ENCODE data around the gene NIPAL4. TPM values are rescaled to one million over a fixed set of nuclear protein-coding genes. Genes with fewer than 3 reads are reported as not detected.
A peak's percentile ranks its signal among the peaks of the same experiment; 100 is the strongest.

Gene NIPAL4
- total RNA-seq, 2 experiments from 2014 or later = not detected

DNA sequence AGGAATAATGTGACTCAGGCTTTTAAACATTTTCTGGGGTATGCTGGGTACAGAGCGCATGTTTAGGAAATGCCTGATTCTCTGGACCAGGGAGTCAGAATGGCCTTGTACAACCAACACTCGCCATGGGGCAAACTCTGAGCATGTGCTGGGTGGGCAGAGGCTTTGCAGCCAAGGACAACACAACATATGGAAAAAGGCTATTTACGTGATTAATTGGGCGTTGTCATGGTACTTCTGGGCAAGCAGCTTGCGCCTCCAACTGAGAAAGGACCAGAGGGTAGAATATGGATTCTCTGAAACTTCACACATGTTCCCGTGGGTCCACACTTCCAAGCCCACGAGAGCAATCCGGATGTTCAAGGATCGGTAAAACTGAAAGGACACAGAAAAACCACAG lies 49.1 kb downstream of the NIPAL4 start:
- ChIA-PET POLR2A (no interaction called here), CTCF (interaction anchor here (1.0 to 1.1 kb wide), 2 partner anchors 10 to 209 kb away, joined by 3 to 4 read pairs; no protein-coding TSS in a partner anchor)
- ATAC-seq (no peak), DNase-seq (no peak)
- H3K27me3 Mint-ChIP-seq (ENCODE audit: low read depth) = no peaks in the 10 kb centered on the region
- H3K36me3 Mint-ChIP-seq (ENCODE audit: low read depth) = peaks cover 83% of the 10 kb centered on the region
- no peaks in the 10 kb centered on the region for H3K9me3 Mint-ChIP-seq (ENCODE audit: insufficient read depth)
- H3K4me1 Mint-ChIP-seq (ENCODE audit: low read depth) = peaks cover 18% of the 10 kb centered on the region
- H3K4me3 Mint-ChIP-seq = no peak overlapping the region
- no peak overlapping the region for H3K27ac Mint-ChIP-seq

- Mint-ChIP-seq H3K4me3 (no peak overlapping the region), H3K4me1 (ENCODE audit: low read depth) (peaks cover 18% of the 10 kb centered on the region), H3K27me3 (ENCODE audit: low read depth) (no peaks in the 10 kb centered on the region), H3K27ac (peak overlapping the region; percentile 37), H3K36me3 (ENCODE audit: low read depth) (peaks cover 79% of the 10 kb centered on the region), H3K9me3 (ENCODE audit: insufficient read depth) (no peaks in the 10 kb centered on the region)
- DNase-seq (no peak), ATAC-seq (no peak)
- CTCF ChIA-PET = interaction anchor here (1.0 to 1.1 kb wide), 2 partner anchors 10 to 208 kb away, joined by 3 to 4 read pairs; no protein-coding TSS in a partner anchor
- POLR2A ChIA-PET = no interaction called here
Observed at GRCh38 chr5:157509587-157509986, 49.6 kb downstream of the NIPAL4 start.

GRCh38 chr5:157510682-157511081 lies 50.7 kb downstream of the NIPAL4 start:
- Mint-ChIP-seq H3K27me3 (ENCODE audit: low read depth) (no peaks in the 10 kb centered on the region), H3K27ac (no peak overlapping the region), H3K4me1 (ENCODE audit: low read depth) (peaks cover 15% of the 10 kb centered on the region), H3K36me3 (ENCODE audit: low read depth) (peaks cover 82% of the 10 kb centered on the region), H3K9me3 (ENCODE audit: insufficient read depth) (no peaks in the 10 kb centered on the region), H3K4me3 (no peak overlapping the region)
- DNase-seq (no peak), ATAC-seq (no peak)
- ChIA-PET POLR2A (no interaction called here), CTCF (no interaction called here)

- H3K9me3 Mint-ChIP-seq (ENCODE audit: insufficient read depth) = no peaks in the 10 kb centered on the region
- no peak for DNase-seq
- H3K27me3 Mint-ChIP-seq (ENCODE audit: low read depth) = no peaks in the 10 kb centered on the region
- peaks cover 4% of the 10 kb centered on the region for H3K4me1 Mint-ChIP-seq (ENCODE audit: low read depth)
- H3K36me3 Mint-ChIP-seq (ENCODE audit: low read depth) = peaks cover 78% of the 10 kb centered on the region
- ChIA-PET POLR2A (no interaction called here), CTCF (interaction anchor here (1.1 kb wide), 1 partner anchor 21 kb away, joined by 3 read pairs; no protein-coding TSS in a partner anchor)
- no peak overlapping the region for H3K27ac Mint-ChIP-seq
- H3K4me3 Mint-ChIP-seq = no peak overlapping the region
- ATAC-seq = no peak
Observed at GRCh38 chr5:157511651-157512644, 51.9 kb downstream of the NIPAL4 start.

GRCh38 chr5:157513182-157513581 lies 53.2 kb downstream of the NIPAL4 start:
- CTCF ChIA-PET = interaction anchor here (0.7 kb wide), 1 partner anchor 28 kb away, joined by 3 read pairs; no protein-coding TSS in a partner anchor
- no peak overlapping the region for H3K27ac Mint-ChIP-seq

GRCh38 chr5:157514974-157515373 lies 55.0 kb downstream of the NIPAL4 start:
- peaks cover 83% of the 10 kb centered on the region for H3K36me3 Mint-ChIP-seq (ENCODE audit: low read depth)
- CTCF ChIA-PET = no interaction called here
- peaks cover 26% of the 10 kb centered on the region for H3K4me1 Mint-ChIP-seq (ENCODE audit: low read depth)
- no peak for ATAC-seq
- no peaks in the 10 kb centered on the region for H3K9me3 Mint-ChIP-seq (ENCODE audit: insufficient read depth)
- no peaks in the 10 kb centered on the region for H3K27me3 Mint-ChIP-seq (ENCODE audit: low read depth)
- no peak for DNase-seq
- H3K4me3 Mint-ChIP-seq = no peak overlapping the region
- POLR2A ChIA-PET = no interaction called here
- peak overlapping the region; percentile 7 for H3K27ac Mint-ChIP-seq

More at GRCh38 chr5:157513182-157513581, 53.2 kb downstream of the NIPAL4 start:
- H3K27me3 Mint-ChIP-seq (ENCODE audit: low read depth) = no peaks in the 10 kb centered on the region
- H3K36me3 Mint-ChIP-seq (ENCODE audit: low read depth) = peaks cover 81% of the 10 kb centered on the region
- no peak overlapping the region for H3K4me3 Mint-ChIP-seq
- POLR2A ChIA-PET = no interaction called here
- H3K4me1 Mint-ChIP-seq (ENCODE audit: low read depth) = peaks cover 8% of the 10 kb centered on the region
- H3K9me3 Mint-ChIP-seq (ENCODE audit: insufficient read depth) = no peaks in the 10 kb centered on the region
- no peak for DNase-seq
- no peak for ATAC-seq

GRCh38 chr5:157516006-157516405 lies 56.0 kb downstream of the NIPAL4 start:
- POLR2A ChIA-PET = no interaction called here
- Mint-ChIP-seq H3K4me3 (no peak overlapping the region), H3K4me1 (ENCODE audit: low read depth) (peaks cover 36% of the 10 kb centered on the region), H3K9me3 (ENCODE audit: insufficient read depth) (no peaks in the 10 kb centered on the region), H3K27ac (no peak overlapping the region), H3K27me3 (ENCODE audit: low read depth) (no peaks in the 10 kb centered on the region), H3K36me3 (ENCODE audit: low read depth) (peaks cover 82% of the 10 kb centered on the region)
- DNase-seq (no peak), ATAC-seq (no peak)
- CTCF ChIA-PET = interaction anchor here (0.9 kb wide), 1 partner anchor 44 kb away, joined by 3 read pairs; no protein-coding TSS in a partner anchor

DNA sequence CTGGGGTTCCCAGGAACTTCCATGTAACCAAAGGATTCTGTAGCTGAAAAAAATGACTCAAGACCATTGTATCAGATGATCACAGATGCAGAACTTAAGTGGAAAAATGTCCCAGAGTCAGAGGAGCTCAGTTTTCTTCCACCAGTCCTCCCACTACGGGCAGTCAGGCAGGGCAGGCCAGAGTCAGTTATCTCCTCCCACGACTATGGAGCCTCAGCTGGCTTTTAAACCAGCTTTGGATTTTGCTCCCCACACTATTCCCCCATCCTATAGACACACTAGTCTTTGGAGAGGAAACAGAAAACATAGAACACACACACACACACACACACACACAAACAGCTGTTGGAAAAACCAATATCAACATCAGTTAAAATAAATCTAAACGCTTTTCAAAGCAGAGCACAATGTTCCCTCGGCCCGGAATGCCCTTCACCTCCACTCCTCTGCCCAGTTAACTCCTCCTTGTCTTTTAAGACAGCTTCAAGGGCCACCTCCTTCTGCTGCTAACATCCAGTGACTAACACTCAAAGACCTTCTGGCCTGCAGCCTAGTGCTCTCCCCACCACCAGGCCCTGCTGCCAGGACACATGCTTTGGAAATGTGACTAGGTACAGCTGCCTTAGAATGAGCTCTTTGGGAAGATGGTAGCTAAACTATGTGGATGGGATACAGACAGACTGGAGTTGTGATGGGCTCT lies 56.8 kb downstream of the NIPAL4 start:
- ChIA-PET CTCF (interaction anchor here (0.9 kb wide), 2 partner anchors 45 to 202 kb away, joined by 3 read pairs; no protein-coding TSS in a partner anchor), POLR2A (no interaction called here)
- H3K4me3 Mint-ChIP-seq = no peak overlapping the region
- H3K27ac Mint-ChIP-seq = peak overlapping the region; percentile 14
- no peak for ATAC-seq
- peaks cover 81% of the 10 kb centered on the region for H3K36me3 Mint-ChIP-seq (ENCODE audit: low read depth)
- DNase-seq = no peak
- H3K4me1 Mint-ChIP-seq (ENCODE audit: low read depth) = peaks cover 42% of the 10 kb centered on the region
- no peaks in the 10 kb centered on the region for H3K9me3 Mint-ChIP-seq (ENCODE audit: insufficient read depth)
- H3K27me3 Mint-ChIP-seq (ENCODE audit: low read depth) = no peaks in the 10 kb centered on the region

DNA sequence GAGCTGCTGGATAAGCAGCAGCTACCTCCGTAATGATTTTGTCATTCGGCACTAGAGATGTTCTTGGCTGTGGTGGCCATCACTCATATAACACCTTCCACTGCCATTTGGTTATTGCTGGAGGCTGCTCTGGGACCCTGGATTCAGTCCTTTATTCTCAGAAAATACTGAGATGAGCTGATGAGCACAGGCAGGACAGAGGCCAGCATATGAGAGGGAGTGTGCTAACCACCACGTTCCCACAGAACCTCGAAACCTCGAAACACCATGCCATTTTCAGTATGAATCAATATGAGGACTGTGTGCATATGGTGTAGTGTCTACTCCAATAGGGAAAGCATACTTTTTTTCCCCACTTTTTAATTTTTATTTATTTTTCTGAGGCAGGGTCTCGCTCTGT lies 59.0 kb downstream of the NIPAL4 start:
- Mint-ChIP-seq H3K9me3 (ENCODE audit: insufficient read depth) (no peaks in the 10 kb centered on the region), H3K27me3 (ENCODE audit: low read depth) (no peaks in the 10 kb centered on the region), H3K36me3 (ENCODE audit: low read depth) (peaks cover 71% of the 10 kb centered on the region), H3K27ac (peak overlapping the region; percentile 61), H3K4me1 (ENCODE audit: low read depth) (peaks cover 45% of the 10 kb centered on the region), H3K4me3 (no peak overlapping the region)
- DNase-seq (peak; percentile 73), ATAC-seq (peak; percentile 90)
- ChIA-PET CTCF (interaction anchor here (0.7 to 2.2 kb wide), 5 partner anchors 40 to 224 kb away, joined by 3 to 7 read pairs (median 3); partner anchors contain the start of gene LSM11), POLR2A (no interaction called here)

DNA sequence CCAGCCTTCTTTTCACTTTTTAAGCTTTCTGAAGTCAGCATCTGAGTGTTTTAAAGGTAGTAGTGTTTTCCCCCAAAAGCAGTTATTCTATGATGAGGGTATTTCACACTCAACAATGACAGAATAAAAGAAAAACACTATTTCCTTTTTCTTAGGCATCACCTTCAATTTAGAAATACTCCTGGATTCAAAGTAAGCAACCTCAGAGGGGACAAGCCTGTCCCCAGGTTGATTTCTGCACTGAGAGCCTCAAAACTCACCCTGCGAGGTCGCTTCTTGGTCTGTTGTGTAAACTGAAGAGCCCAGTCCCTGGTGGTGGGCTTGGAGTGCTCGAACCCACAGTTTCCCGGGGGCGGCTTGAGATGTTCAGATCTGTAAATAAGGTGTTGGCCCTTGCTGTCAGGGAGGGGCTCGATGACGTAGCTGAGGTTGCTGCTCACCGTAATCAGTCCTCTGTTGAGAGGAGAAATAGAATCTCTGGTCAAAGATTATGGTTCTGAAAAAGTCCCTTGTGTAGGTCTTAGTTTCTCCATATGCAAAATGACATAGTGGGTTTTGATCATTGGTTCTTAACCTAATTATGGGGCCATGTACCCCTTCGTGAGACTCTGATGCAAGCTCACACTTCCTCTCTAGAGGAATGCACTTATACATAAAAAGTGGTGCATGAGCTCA lies 59.7 kb downstream of the NIPAL4 start:
- Mint-ChIP-seq H3K4me3 (no peak overlapping the region), H3K4me1 (ENCODE audit: low read depth) (peaks cover 45% of the 10 kb centered on the region), H3K36me3 (ENCODE audit: low read depth) (peaks cover 68% of the 10 kb centered on the region), H3K27ac (no peak overlapping the region), H3K9me3 (ENCODE audit: insufficient read depth) (no peaks in the 10 kb centered on the region), H3K27me3 (ENCODE audit: low read depth) (no peaks in the 10 kb centered on the region)
- no peak for ATAC-seq
- no peak for DNase-seq
- POLR2A ChIA-PET = no interaction called here
- CTCF ChIA-PET = interaction anchor here (1.1 to 2.2 kb wide), 3 partner anchors 77 to 224 kb away, joined by 3 to 7 read pairs (median 7); partner anchors contain the start of gene LSM11

GRCh38 chr5:157520911-157521703 lies 61.1 kb downstream of the NIPAL4 start:
- no peak overlapping the region for H3K4me3 Mint-ChIP-seq
- H3K27ac Mint-ChIP-seq = peak overlapping the region; percentile 61
- H3K36me3 Mint-ChIP-seq (ENCODE audit: low read depth) = peaks cover 66% of the 10 kb centered on the region
- no peak for ATAC-seq
- H3K4me1 Mint-ChIP-seq (ENCODE audit: low read depth) = peaks cover 48% of the 10 kb centered on the region
- H3K27me3 Mint-ChIP-seq (ENCODE audit: low read depth) = no peaks in the 10 kb centered on the region
- ChIA-PET POLR2A (no interaction called here), CTCF (no interaction called here)
- no peaks in the 10 kb centered on the region for H3K9me3 Mint-ChIP-seq (ENCODE audit: insufficient read depth)
- no peak for DNase-seq

Measured in activated CD8-positive, alpha-beta T cell treated with anti-CD3 and anti-CD28 coated beads, Interleukin-2, amount 10 ng/mL, durations not matched to agents 7 days and 5 days (primary cell).